Stimulated activated naive B cell treated with anti-CD40 and anti-IgM and Interleukin-4, amounts not matched to agents 10 μg/mL and 1 μg/mL and 100 μg/mL, for 72 hours (primary cell): ENCODE results near the gene CHI3L2.

Experiments used
- ATAC-seq, 2 donors: fragments of 150-1000 bp; cut with Tn5 transposase; replicated peaks; 2 replicates each; pipeline ENCODE4 v1.10.0; 2021; ENCODE audit warnings: moderate library complexity in 1 of 2
- DNase-seq: peaks from one replicate; pipeline ENCODE4 v3.0.0; 2021
- H3K27ac Mint-ChIP-seq: one replicate; pipeline ENCODE4 v1.8.0; 2022; ENCODE audit warnings: mild to moderate bottlenecking, mixed read lengths
- H3K27me3 Mint-ChIP-seq, 2 donors: one replicate each; pipeline ENCODE4 v1.8.0; 2022; ENCODE audit warnings: mixed read lengths in 2 of 2
- H3K36me3 Mint-ChIP-seq, 2 donors: one replicate each; pipeline ENCODE4 v1.8.0; 2022; ENCODE audit warnings: mixed read lengths in 2 of 2, mild to moderate bottlenecking in 1 of 2
- H3K4me1 Mint-ChIP-seq, 2 donors: one replicate each; pipeline ENCODE4 v1.8.0; 2022; ENCODE audit warnings: mixed read lengths in 2 of 2, mild to moderate bottlenecking in 1 of 2
- H3K4me3 Mint-ChIP-seq, 2 donors: one replicate each; pipeline ENCODE4 v1.8.0; 2022; ENCODE audit warnings: mild to moderate bottlenecking in 2 of 2, mixed read lengths in 2 of 2, moderate library complexity in 1 of 2
- H3K9me3 Mint-ChIP-seq, 2 donors: one replicate each; pipeline ENCODE4 v1.8.0; 2022; ENCODE audit warnings: mixed read lengths in 2 of 2, mild to moderate bottlenecking in 1 of 2

Gene CHI3L2

GRCh38 chr1:111227434-111227833 is at the start of gene CHI3L2:
Gene CHI3L2, plus strand, starts transcription at chr1:111227713. Its CDS starts 17 bp downstream, at chr1:111227730.
- Mint-ChIP-seq H3K4me3 (peak within 1 kb of the TSS in 1 of 2 donors; percentile 14), H3K36me3 (peaks cover 0 to 3% of the 10 kb centered on the region in 2 donors), H3K9me3 (no peaks in the 10 kb centered on the region), H3K4me1 (peaks cover 49 to 73% of the 10 kb centered on the region in 2 donors), H3K27me3 (no peaks in the 10 kb centered on the region), H3K27ac (no peak within 1 kb of the TSS)
- DNase-seq: no peak
- no peak for ATAC-seq

- Mint-ChIP-seq H3K27me3 (no peaks in the 10 kb centered on the region), H3K9me3 (no peaks in the 10 kb centered on the region), H3K4me1 (peaks cover 25 to 44% of the 10 kb centered on the region in 2 donors), H3K4me3 (no peak overlapping the region), H3K27ac (no peak overlapping the region), H3K36me3 (peaks cover 30 to 58% of the 10 kb centered on the region in 2 donors)
- ATAC-seq: peak in 1 of 2 donors; percentile 51
- no peak for DNase-seq
Observed at GRCh38 chr1:111179968-111180533, 47.5 kb upstream of the CHI3L2 start.

GRCh38 chr1:111182052-111182451 is 45.5 kb upstream of the CHI3L2 start:
- Mint-ChIP-seq H3K27ac (no peak overlapping the region), H3K36me3 (peaks cover 37 to 65% of the 10 kb centered on the region in 2 donors), H3K4me3 (no peak overlapping the region), H3K27me3 (no peaks in the 10 kb centered on the region), H3K4me1 (peaks cover 21 to 49% of the 10 kb centered on the region in 2 donors), H3K9me3 (no peaks in the 10 kb centered on the region)
- ATAC-seq (no peak), DNase-seq (no peak)

- no peak for DNase-seq
- Mint-ChIP-seq H3K4me3 (no peak overlapping the region), H3K27ac (peak overlapping the region; percentile 37), H3K27me3 (no peaks in the 10 kb centered on the region), H3K4me1 (peaks cover 22 to 49% of the 10 kb centered on the region in 2 donors), H3K9me3 (no peaks in the 10 kb centered on the region), H3K36me3 (peaks cover 48 to 72% of the 10 kb centered on the region in 2 donors)
- no peak for ATAC-seq
Observed at GRCh38 chr1:111183308-111184069, 44.0 kb upstream of the CHI3L2 start.

- Mint-ChIP-seq H3K9me3 (no peaks in the 10 kb centered on the region), H3K4me3 (no peak overlapping the region), H3K27ac (no peak overlapping the region), H3K27me3 (no peaks in the 10 kb centered on the region), H3K4me1 (peaks cover 26 to 56% of the 10 kb centered on the region in 2 donors), H3K36me3 (peaks cover 55 to 78% of the 10 kb centered on the region in 2 donors)
- DNase-seq (no peak), ATAC-seq (no peak)
Observed at GRCh38 chr1:111184663-111185062, 42.9 kb upstream of the CHI3L2 start.

GRCh38 chr1:111190931-111191451 is 36.5 kb upstream of the CHI3L2 start:
- no peak overlapping the region for H3K27ac Mint-ChIP-seq
- H3K9me3 Mint-ChIP-seq: no peaks in the 10 kb centered on the region
- no peaks in the 10 kb centered on the region for H3K27me3 Mint-ChIP-seq
- peaks cover 64 to 80% of the 10 kb centered on the region in 2 donors for H3K36me3 Mint-ChIP-seq
- no peak for DNase-seq
- H3K4me1 Mint-ChIP-seq: peaks cover 40 to 76% of the 10 kb centered on the region in 2 donors
- ATAC-seq: no peak
- no peak overlapping the region for H3K4me3 Mint-ChIP-seq

- Mint-ChIP-seq H3K4me3 (no peak overlapping the region), H3K27ac (peak overlapping the region; percentile 89), H3K9me3 (no peaks in the 10 kb centered on the region), H3K4me1 (peaks cover 44 to 81% of the 10 kb centered on the region in 2 donors), H3K36me3 (peaks cover 68 to 80% of the 10 kb centered on the region in 2 donors), H3K27me3 (no peaks in the 10 kb centered on the region)
- no peak for DNase-seq
- ATAC-seq: no peak
Observed at GRCh38 chr1:111191496-111191895, 36.0 kb upstream of the CHI3L2 start.

- Mint-ChIP-seq H3K9me3 (no peaks in the 10 kb centered on the region), H3K4me3 (peak overlapping the region in 1 of 2 donors; percentile 23)
- no peak for DNase-seq
Observed at GRCh38 chr1:111192074-111192473, 35.4 kb upstream of the CHI3L2 start.

GRCh38 chr1:111192658-111193519 is 34.6 kb upstream of the CHI3L2 start:
- H3K4me1 Mint-ChIP-seq: peaks cover 53 to 89% of the 10 kb centered on the region in 2 donors
- peak; percentile 61 to 72 for ATAC-seq

More at GRCh38 chr1:111192074-111192473, 35.4 kb upstream of the CHI3L2 start:
- Mint-ChIP-seq H3K27ac (peak overlapping the region; percentile 89), H3K27me3 (no peaks in the 10 kb centered on the region), H3K4me1 (peaks cover 46 to 81% of the 10 kb centered on the region in 2 donors), H3K36me3 (peaks cover 63 to 80% of the 10 kb centered on the region in 2 donors)
- ATAC-seq: peak; percentile 3 to 9

GRCh38 chr1:111193712-111194480 is 33.6 kb upstream of the CHI3L2 start:
- Mint-ChIP-seq H3K27ac (peak overlapping the region; percentile 14), H3K4me3 (peak overlapping the region; percentile 11 to 47), H3K27me3 (no peaks in the 10 kb centered on the region), H3K9me3 (no peaks in the 10 kb centered on the region), H3K36me3 (peaks cover 53 to 77% of the 10 kb centered on the region in 2 donors), H3K4me1 (peaks cover 60 to 90% of the 10 kb centered on the region in 2 donors)
- ATAC-seq: peak in 1 of 2 donors; percentile 5
- no peak for DNase-seq

More at GRCh38 chr1:111192658-111193519, 34.6 kb upstream of the CHI3L2 start:
- H3K4me3 Mint-ChIP-seq: peak overlapping the region; percentile 33
- H3K27ac Mint-ChIP-seq: peak overlapping the region; percentile 62
- H3K36me3 Mint-ChIP-seq: peaks cover 61 to 82% of the 10 kb centered on the region in 2 donors
- H3K27me3 Mint-ChIP-seq: no peaks in the 10 kb centered on the region
- no peaks in the 10 kb centered on the region for H3K9me3 Mint-ChIP-seq
- no peak for DNase-seq

- Mint-ChIP-seq H3K27ac (peak overlapping the region; percentile 28), H3K27me3 (no peaks in the 10 kb centered on the region), H3K36me3 (peaks cover 44 to 69% of the 10 kb centered on the region in 2 donors), H3K4me1 (peaks cover 61 to 93% of the 10 kb centered on the region in 2 donors), H3K9me3 (no peaks in the 10 kb centered on the region), H3K4me3 (no peak overlapping the region)
- DNase-seq (no peak), ATAC-seq (no peak)
Observed at GRCh38 chr1:111195002-111195684, 32.4 kb upstream of the CHI3L2 start.

- no peak for ATAC-seq
- Mint-ChIP-seq H3K9me3 (no peaks in the 10 kb centered on the region), H3K27ac (peak overlapping the region; percentile 44), H3K36me3 (peaks cover 34 to 65% of the 10 kb centered on the region in 2 donors), H3K4me1 (peaks cover 69 to 95% of the 10 kb centered on the region in 2 donors), H3K4me3 (no peak overlapping the region), H3K27me3 (no peaks in the 10 kb centered on the region)
- DNase-seq: no peak
Observed at GRCh38 chr1:111196213-111196612, 31.3 kb upstream of the CHI3L2 start.
